K562 (cell line): ENCODE results near the gene FBXL2. TPM values are rescaled to one million over a fixed set of nuclear protein-coding genes. Genes with fewer than 3 reads are reported as not detected.
A peak's percentile ranks its signal among the peaks of the same experiment; 100 is the strongest.

Source experiments
- CGGBP1 ChIP-seq: fragments of 250-450 bp; sonication (Bioruptor Pico); IDR thresholded peaks from 2 replicates; pipeline ENCODE4 v1.9.0; 2021; ENCODE audit warnings: mild to moderate bottlenecking
- DEAF1 ChIP-seq: fragments of 450-650 bp; formaldehyde crosslinking; IDR thresholded peaks from 2 replicates; pipeline ENCODE4 v1.4.0; 2020; ENCODE audit warnings: mild to moderate bottlenecking, moderate library complexity
- DPF2 ChIP-seq: fragments of 450-650 bp; IDR thresholded peaks from 2 replicates; pipeline ENCODE4 v1.6.1; 2016
- HBP1 ChIP-seq: fragments of 450-650 bp; formaldehyde crosslinking; IDR thresholded peaks from 2 replicates; pipeline ENCODE4 v1.4.0; 2022; ENCODE audit warnings: missing genetic modification characterization
- HSF4 ChIP-seq: fragments of 250-450 bp; sonication (Bioruptor Pico); IDR thresholded peaks from 2 replicates; pipeline ENCODE4 v2.1.2; 2022; ENCODE audit warnings: mild to moderate bottlenecking, moderate library complexity, borderline replicate concordance
- MECOM ChIP-seq: fragments of 250-450 bp; sonication (Bioruptor Pico); IDR thresholded peaks from 2 replicates; pipeline ENCODE4 v1.8.0; 2022; ENCODE audit warnings: inconsistent platforms
- NFRKB ChIP-seq: fragments of 450-650 bp; IDR thresholded peaks from 2 replicates; pipeline ENCODE4 v1.6.1; 2016; ENCODE audit warnings: low read depth
- PATZ1 ChIP-seq: fragments of 250-450 bp; sonication (Bioruptor Pico); IDR thresholded peaks from 2 replicates; pipeline ENCODE4 v1.5.0; 2020; ENCODE audit warnings: mild to moderate bottlenecking, borderline replicate concordance
- POLR2A ChIP-seq: fragments of 450-650 bp; conservative IDR thresholded peaks from 2 replicates; pipeline ENCODE4 v1.6.1; 2016
- WHSC1 ChIP-seq: IDR thresholded peaks from one replicate; pipeline ENCODE4 v1.6.1; 2012; ENCODE audit warnings: low read length, control low read depth, inconsistent platforms
- ZNF124 ChIP-seq: sonication (generic); formaldehyde crosslinking; IDR thresholded peaks from 2 replicates; pipeline ENCODE4 v1.8.1; 2022; ENCODE audit warnings: missing genetic modification reagents
- ZNF134 ChIP-seq: fragments of 250-450 bp; sonication (Bioruptor Pico); conservative IDR thresholded peaks from 2 replicates; pipeline ENCODE4 v1.4.0; 2020
- ZNF212 ChIP-seq: fragments of 450-650 bp; formaldehyde crosslinking; IDR thresholded peaks from 2 replicates; pipeline ENCODE4 v1.4.0; 2020; ENCODE audit warnings: mild to moderate bottlenecking
- ZNF23 ChIP-seq: fragments of 250-450 bp; sonication (Bioruptor Pico); IDR thresholded peaks from 2 replicates; pipeline ENCODE4 v1.4.0; 2020; ENCODE audit warnings: mild to moderate bottlenecking
- ZNF586 ChIP-seq: fragments of 450-650 bp; formaldehyde crosslinking; conservative IDR thresholded peaks from 2 replicates; pipeline ENCODE4 v1.4.0; 2020; ENCODE audit warnings: mild to moderate bottlenecking, moderate library complexity
- polyA plus RNA-seq, 8 experiments: library from polyadenylated mRNA; depleted of rRNA in 4 of 8; stranded (reverse) in 5 of 8; unstranded in 3 of 8; fragments of >200 nt; fragmentation: Nextera tagmentation in 2 of 8; fragmentation: Illumina TruSeq in 1 of 8; extraction: Ambion mirVana in 2 of 8; extraction: Trizol in 1 of 8; gene quantifications; 2 replicates each; pipeline versions ENCODE4 v1.2.1 to v1.2.3, GENCODE V29; 2011 to 2014; ENCODE audit warnings: inconsistent platforms in 1 of 8, missing spikeins in 1 of 8
- total RNA-seq, 7 experiments: library from RNA; depleted of rRNA in 6 of 7; stranded (reverse); fragments of >200 nt in 6 of 7; fragmentation: Illumina TruSeq in 2 of 7; extraction: Trizol in 2 of 7; gene quantifications; 2 replicates each; pipeline versions ENCODE4 v1.2.1 to v1.2.3, GENCODE V29; 2011 to 2021; ENCODE audit warnings: low replicate concordance in 1 of 7

The FBXL2 gene
- total and polyA plus RNA-seq, 9 of the 15 experiments (the other 6 are each of a cell fraction or from before 2014, with no cell fraction given) = 1.3 to 6.9 (median 1.9) TPM

GRCh38 chr3:33372218-33373081 lies 95.2 kb downstream of the FBXL2 start (continued):
- TF ChIP-seq DEAF1 (CRISPR knock-in tag) (peak; percentile 84), ZNF124 (CRISPR knock-in tag) (no peak), HBP1 (CRISPR knock-in tag) (no peak), POLR2A (no peak), ZNF23 (CRISPR knock-in tag) (no peak), MECOM (CRISPR knock-in tag) (no peak), CGGBP1 (CRISPR knock-in tag) (no peak), NFRKB (no peak), ZNF212 (CRISPR knock-in tag) (no peak), WHSC1 (no peak), ZNF134 (CRISPR knock-in tag) (no peak), PATZ1 (CRISPR knock-in tag) (no peak), ZNF586 (no peak), DPF2 (peak; percentile 66), HSF4 (CRISPR knock-in tag) (no peak)
